ENCODE results near the gene RHOT2.

DNA sequence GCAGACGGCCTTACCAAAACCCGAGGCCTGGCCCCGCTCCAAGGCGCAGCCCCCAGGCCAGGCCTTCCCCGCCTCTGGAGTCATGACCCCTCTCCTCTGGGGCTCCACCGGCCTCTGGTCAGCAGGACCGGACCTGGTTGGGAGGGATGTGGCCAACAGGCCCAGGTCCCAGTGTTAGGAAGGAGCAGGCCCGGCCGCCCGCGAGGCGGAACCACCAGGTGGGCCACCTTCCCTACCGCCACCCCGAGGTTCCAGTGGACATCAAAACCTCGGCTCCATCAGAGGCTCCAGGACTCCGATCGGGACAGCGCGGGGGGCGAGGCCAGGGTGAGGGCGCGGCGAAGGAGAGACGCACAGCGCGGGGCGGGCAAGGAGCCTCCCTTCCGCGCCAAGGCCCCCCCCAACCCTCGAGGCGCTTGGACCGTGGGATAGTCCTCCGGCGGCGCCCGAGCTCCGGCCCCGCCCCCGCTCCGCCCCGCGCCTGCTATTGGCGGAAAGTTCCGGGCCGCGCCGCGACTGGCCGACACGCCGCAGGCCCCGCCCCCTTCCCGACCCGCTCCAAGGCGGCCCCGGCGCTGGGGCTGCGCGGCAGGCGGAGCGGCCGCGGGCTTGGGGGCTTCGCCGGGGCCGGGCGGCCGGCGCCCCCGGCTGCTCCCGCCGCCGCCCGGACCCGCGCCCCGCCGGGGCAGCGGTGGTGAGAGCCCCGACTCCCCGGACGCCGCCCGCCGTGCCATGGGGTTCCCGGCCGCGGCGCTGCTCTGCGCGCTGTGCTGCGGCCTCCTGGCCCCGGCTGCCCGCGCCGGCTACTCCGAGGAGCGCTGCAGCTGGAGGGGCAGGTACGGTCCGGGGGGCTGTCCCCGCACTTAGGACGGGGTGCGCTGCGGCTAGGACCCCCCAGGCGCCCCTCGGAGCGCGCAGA, 46.9 kb downstream of the RHOT2 start, which contains the start of gene METRN:
- TF ChIP-seq, protein P1, sequence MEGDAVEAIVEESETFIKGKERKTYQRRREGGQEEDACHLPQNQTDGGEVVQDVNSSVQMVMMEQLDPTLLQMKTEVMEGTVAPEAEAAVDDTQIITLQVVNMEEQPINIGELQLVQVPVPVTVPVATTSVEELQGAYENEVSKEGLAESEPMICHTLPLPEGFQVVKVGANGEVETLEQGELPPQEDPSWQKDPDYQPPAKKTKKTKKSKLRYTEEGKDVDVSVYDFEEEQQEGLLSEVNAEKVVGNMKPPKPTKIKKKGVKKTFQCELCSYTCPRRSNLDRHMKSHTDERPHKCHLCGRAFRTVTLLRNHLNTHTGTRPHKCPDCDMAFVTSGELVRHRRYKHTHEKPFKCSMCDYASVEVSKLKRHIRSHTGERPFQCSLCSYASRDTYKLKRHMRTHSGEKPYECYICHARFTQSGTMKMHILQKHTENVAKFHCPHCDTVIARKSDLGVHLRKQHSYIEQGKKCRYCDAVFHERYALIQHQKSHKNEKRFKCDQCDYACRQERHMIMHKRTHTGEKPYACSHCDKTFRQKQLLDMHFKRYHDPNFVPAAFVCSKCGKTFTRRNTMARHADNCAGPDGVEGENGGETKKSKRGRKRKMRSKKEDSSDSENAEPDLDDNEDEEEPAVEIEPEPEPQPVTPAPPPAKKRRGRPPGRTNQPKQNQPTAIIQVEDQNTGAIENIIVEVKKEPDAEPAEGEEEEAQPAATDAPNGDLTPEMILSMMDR (IDR thresholded peaks at IDR 0.05 in 2 of 3, conservative IDR thresholded peaks at IDR 0.05 in 1 of 3; ENCODE audit: borderline replicate concordance in 1 of 3, insufficient read depth in 1 of 3, low read depth in 2 of 3, low read length in 2 of 3) = no peak
- TF ChIP-seq YY1 (IDR thresholded peaks at IDR 0.05; ENCODE audit: extremely low read depth, insufficient replicate concordance, low read depth, low read length) (no peak), POLR2AphosphoS5 (IDR thresholded peaks at IDR 0.05; ENCODE audit: low read depth, low read length) (0 out of 2 replicates have a peak, but pooled peaks have one; percentile 30), POLR2A (IDR thresholded peaks at IDR 0.05; ENCODE audit: borderline replicate concordance, extremely low read depth, insufficient read depth, insufficient read length) (no peak), EZH2phosphoT487 (IDR thresholded peaks at IDR 0.05; ENCODE audit: borderline replicate concordance) (no peak), JUND (IDR thresholded peaks at IDR 0.05) (no peak), RAD21 (IDR thresholded peaks at IDR 0.05; ENCODE audit: low read depth) (no peak), ZNF274 (IDR thresholded peaks at IDR 0.05; ENCODE audit: low read depth, low read length) (no peak)
- TF ChIP-seq, protein P2, sequence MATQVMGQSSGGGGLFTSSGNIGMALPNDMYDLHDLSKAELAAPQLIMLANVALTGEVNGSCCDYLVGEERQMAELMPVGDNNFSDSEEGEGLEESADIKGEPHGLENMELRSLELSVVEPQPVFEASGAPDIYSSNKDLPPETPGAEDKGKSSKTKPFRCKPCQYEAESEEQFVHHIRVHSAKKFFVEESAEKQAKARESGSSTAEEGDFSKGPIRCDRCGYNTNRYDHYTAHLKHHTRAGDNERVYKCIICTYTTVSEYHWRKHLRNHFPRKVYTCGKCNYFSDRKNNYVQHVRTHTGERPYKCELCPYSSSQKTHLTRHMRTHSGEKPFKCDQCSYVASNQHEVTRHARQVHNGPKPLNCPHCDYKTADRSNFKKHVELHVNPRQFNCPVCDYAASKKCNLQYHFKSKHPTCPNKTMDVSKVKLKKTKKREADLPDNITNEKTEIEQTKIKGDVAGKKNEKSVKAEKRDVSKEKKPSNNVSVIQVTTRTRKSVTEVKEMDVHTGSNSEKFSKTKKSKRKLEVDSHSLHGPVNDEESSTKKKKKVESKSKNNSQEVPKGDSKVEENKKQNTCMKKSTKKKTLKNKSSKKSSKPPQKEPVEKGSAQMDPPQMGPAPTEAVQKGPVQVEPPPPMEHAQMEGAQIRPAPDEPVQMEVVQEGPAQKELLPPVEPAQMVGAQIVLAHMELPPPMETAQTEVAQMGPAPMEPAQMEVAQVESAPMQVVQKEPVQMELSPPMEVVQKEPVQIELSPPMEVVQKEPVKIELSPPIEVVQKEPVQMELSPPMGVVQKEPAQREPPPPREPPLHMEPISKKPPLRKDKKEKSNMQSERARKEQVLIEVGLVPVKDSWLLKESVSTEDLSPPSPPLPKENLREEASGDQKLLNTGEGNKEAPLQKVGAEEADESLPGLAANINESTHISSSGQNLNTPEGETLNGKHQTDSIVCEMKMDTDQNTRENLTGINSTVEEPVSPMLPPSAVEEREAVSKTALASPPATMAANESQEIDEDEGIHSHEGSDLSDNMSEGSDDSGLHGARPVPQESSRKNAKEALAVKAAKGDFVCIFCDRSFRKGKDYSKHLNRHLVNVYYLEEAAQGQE (IDR thresholded peaks at IDR 0.05; ENCODE audit: low read depth) = no peak
- TF ChIP-seq, protein P3, sequence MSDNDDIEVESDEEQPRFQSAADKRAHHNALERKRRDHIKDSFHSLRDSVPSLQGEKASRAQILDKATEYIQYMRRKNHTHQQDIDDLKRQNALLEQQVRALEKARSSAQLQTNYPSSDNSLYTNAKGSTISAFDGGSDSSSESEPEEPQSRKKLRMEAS (IDR thresholded peaks at IDR 0.05) = no peak

All from HCT116 (cell line).